SK-N-SH (cell line): Measurements from ENCODE around the gene RILPL1. TPM values are rescaled to one million over a fixed set of nuclear protein-coding genes. Genes with fewer than 3 reads are reported as not detected.

Experiments
- CTCF ChIA-PET: fragments of 300-600, 350-600 bp; formaldehyde crosslinking; extraction: SDS; loops from one replicate; lab custom pipeline; 2021; lab: Yijun Ruan, JAX
- POLR2A ChIA-PET: fragments of 350-600 bp; sonication (Branson Sonifier 250); formaldehyde crosslinking; extraction: SDS; loops from one replicate; lab custom pipeline; 2020; ENCODE audit warnings: antibody characterized with exemption, inconsistent platforms; lab: Yijun Ruan, JAX
- DNase-seq: peaks from one replicate; pipeline ENCODE4 v3.0.0; 2012
- H2AFZ ChIP-seq: fragments of 200-600 bp; sonication (generic); 2 replicates; pipeline ENCODE4 v1.8.1; 2016; ENCODE audit warnings: antibody characterized with exemption, mild to moderate bottlenecking, low read depth
- H3F3A ChIP-seq: fragments of 200-600 bp; sonication (generic); replicated peaks from 2 replicates; pipeline ENCODE3; 2016; ENCODE audit warnings: antibody characterized with exemption, mild to moderate bottlenecking; ENCODE audit not compliant: insufficient read depth
- H3K27ac ChIP-seq, 2 experiments: fragments of 200-500 bp in 1 of 2; fragments of 200-600 bp in 1 of 2; sonication (Bioruptor generic) in 1 of 2; sonication (generic), shearing (Covaris generic) in 1 of 2; 2 replicates each; pipeline versions ENCODE4 v1.5.1 to v1.6.1; 2014 to 2016; ENCODE audit warnings: low read depth in 2 of 2, inconsistent platforms in 1 of 2, low read length in 1 of 2, mild to moderate bottlenecking in 1 of 2, mixed read lengths in 1 of 2
- H3K27me3 ChIP-seq: fragments of 200-600 bp; sonication (generic), shearing (Covaris generic); 2 replicates; pipeline ENCODE4 v1.6.1; 2016; ENCODE audit warnings: mixed run types; ENCODE audit not compliant: insufficient read depth
- H3K36me3 ChIP-seq, 2 experiments: fragments of 200-500 bp in 1 of 2; fragments of 200-600 bp in 1 of 2; sonication (Bioruptor generic) in 1 of 2; sonication (generic) in 1 of 2; replicated peaks in 1 of 2; 2 replicates each; pipeline versions ENCODE3 to v1.5.1; 2014 to 2016; ENCODE audit warnings: low read length in 1 of 2, mild to moderate bottlenecking in 1 of 2; ENCODE audit not compliant: insufficient read depth in 2 of 2, control insufficient read depth in 1 of 2
- H3K4me1 ChIP-seq, 2 experiments: fragments of 200-500 bp in 1 of 2; fragments of 200-600 bp in 1 of 2; sonication (Bioruptor generic) in 1 of 2; sonication (generic), shearing (Covaris generic) in 1 of 2; 2 replicates each; pipeline versions ENCODE4 v1.5.1 to v1.6.1; 2014 to 2016; ENCODE audit warnings: low read depth in 1 of 2, low read length in 1 of 2, mixed run types in 1 of 2; ENCODE audit not compliant: insufficient read depth in 2 of 2, control insufficient read depth in 1 of 2
- H3K4me2 ChIP-seq: fragments of 200-600 bp; sonication (generic), shearing (Covaris generic); 2 replicates; pipeline ENCODE4 v1.6.1; 2017; ENCODE audit warnings: mixed run types
- H3K4me3 ChIP-seq, 2 experiments: fragments of 200-500 bp in 1 of 2; fragments of 200-600 bp in 1 of 2; sonication (Bioruptor generic) in 1 of 2; sonication (generic), shearing (Covaris generic) in 1 of 2; 2 replicates each; pipeline versions ENCODE4 v1.5.1 to v1.8.1; 2014 to 2016; ENCODE audit warnings: low read depth in 2 of 2, inconsistent platforms in 1 of 2, low read length in 1 of 2, mild to moderate bottlenecking in 1 of 2, mixed read lengths in 1 of 2, moderate library complexity in 1 of 2
- H3K79me2 ChIP-seq: fragments of 200-600 bp; sonication (generic); 2 replicates; pipeline ENCODE4 v1.8.1; 2017; ENCODE audit warnings: mild to moderate bottlenecking; ENCODE audit not compliant: insufficient read depth
- H3K9ac ChIP-seq: fragments of 200-600 bp; sonication (generic); 2 replicates; pipeline ENCODE4 v1.6.1; 2017; ENCODE audit warnings: mixed run types
- H3K9me2 ChIP-seq: fragments of 200-600 bp; sonication (generic); 2 replicates; pipeline ENCODE4 v1.6.1; 2017; ENCODE audit warnings: mixed run types
- H3K9me3 ChIP-seq: fragments of 200-600 bp; sonication (generic); 2 replicates; pipeline ENCODE4 v1.6.1; 2017; ENCODE audit warnings: mixed run types, mild to moderate bottlenecking, moderate library complexity
- H4K20me1 ChIP-seq: fragments of 200-600 bp; sonication (generic); 2 replicates; pipeline ENCODE4 v1.6.1; 2017; ENCODE audit warnings: mild to moderate bottlenecking, mixed run types; ENCODE audit not compliant: insufficient read depth
- EZH2phosphoT487 ChIP-seq: fragments of 200-600 bp; sonication (generic); IDR thresholded peaks from 2 replicates; pipeline ENCODE4 v1.6.1; 2017; ENCODE audit warnings: low read depth, mixed run types, mild to moderate bottlenecking, antibody characterized with exemption, moderate library complexity, borderline replicate concordance
- FOXJ3 ChIP-seq: sonication (generic); formaldehyde crosslinking; IDR thresholded peaks from 2 replicates; pipeline ENCODE4 v1.5.1; 2020; ENCODE audit warnings: mild to moderate bottlenecking, missing genetic modification reagents
- FOXM1 ChIP-seq: IDR thresholded peaks from 2 replicates; pipeline ENCODE4 v1.4.0; 2012; ENCODE audit warnings: low read depth, mild to moderate bottlenecking
- GABPA ChIP-seq: IDR thresholded peaks from 2 replicates; pipeline ENCODE4 v1.4.0; 2012; ENCODE audit warnings: low read depth, mild to moderate bottlenecking
- GATA2 ChIP-seq: sonication (generic); formaldehyde crosslinking; IDR thresholded peaks from 2 replicates; pipeline ENCODE4 v1.5.0; 2020; ENCODE audit warnings: mild to moderate bottlenecking, missing genetic modification reagents
- IRF3 ChIP-seq: fragments of 150-350 bp; IDR thresholded peaks from 2 replicates; pipeline ENCODE4 v1.6.1; 2016; ENCODE audit warnings: mild to moderate bottlenecking, low read depth, low read length
- MXI1 ChIP-seq: IDR thresholded peaks from 2 replicates; pipeline ENCODE4 v1.6.1; 2012; ENCODE audit warnings: mild to moderate bottlenecking, low read depth, low read length, improper control_type of control experiment
- NFIC ChIP-seq: IDR thresholded peaks from 2 replicates; pipeline ENCODE4 v1.4.0; 2012; ENCODE audit warnings: borderline replicate concordance
- NRF1 ChIP-seq: IDR thresholded peaks from 2 replicates; pipeline ENCODE4 v1.6.1; 2012; ENCODE audit warnings: low read depth, mild to moderate bottlenecking, low read length
- PBX3 ChIP-seq: IDR thresholded peaks from 2 replicates; pipeline ENCODE4; 2012
- TAF1 ChIP-seq: IDR thresholded peaks from 2 replicates; pipeline ENCODE4 v1.6.1; 2012; ENCODE audit warnings: low read depth, mild to moderate bottlenecking, low read length, moderate library complexity, borderline replicate concordance
- TCF12 ChIP-seq: IDR thresholded peaks from 2 replicates; pipeline ENCODE4 v1.4.0; 2012
- TEAD4 ChIP-seq: IDR thresholded peaks from 2 replicates; pipeline ENCODE4 v1.4.0; 2012; ENCODE audit warnings: mild to moderate bottlenecking, borderline replicate concordance; ENCODE audit not compliant: insufficient read depth
- USF1 ChIP-seq: IDR thresholded peaks from 2 replicates; pipeline ENCODE4 v1.4.0; 2012; ENCODE audit warnings: low read depth, borderline replicate concordance
- USF2 ChIP-seq: fragments of 150-350 bp; IDR thresholded peaks from 2 replicates; pipeline ENCODE4 v1.6.1; 2017; ENCODE audit warnings: antibody characterized with exemption, low read length, low read depth, borderline replicate concordance
- YY1 ChIP-seq: IDR thresholded peaks from 2 replicates; pipeline ENCODE4 v1.4.0; 2012; ENCODE audit warnings: low read depth, mild to moderate bottlenecking
- ZBTB33 ChIP-seq: IDR thresholded peaks from 2 replicates; pipeline ENCODE4 v1.4.0; 2012; ENCODE audit warnings: low read depth, borderline replicate concordance
- WGBS: methylation state at CpG from one replicate; pipeline ENCODE4 v1.1.6; 2017; ENCODE audit warnings: low lambda C conversion rate; 5-methylcytosine and 5-hydroxymethylcytosine counted together
- polyA plus RNA-seq, 3 experiments: library from polyadenylated mRNA; depleted of rRNA; stranded (reverse); fragments of >200 nt; gene quantifications; 2 replicates each; pipeline ENCODE4 v1.2.3, GENCODE V29; 2012

Gene RILPL1
- polyA plus RNA-seq, 1 of the 3 experiments (the other 2 are of a cell fraction) = 32.6 TPM

- TF ChIP-seq TAF1 (no peak), EZH2phosphoT487 (no peak), NFIC (no peak), GATA2 (CRISPR knock-in tag) (no peak), FOXM1 (no peak)
These were observed 6.9 kb downstream of the RILPL1 start (continued) for GRCh38 chr12:123526542-123527080.

GRCh38 chr12:123524378-123524777 is 9.1 kb downstream of the RILPL1 start:
- peaks cover 21 to 25% of the 10 kb centered on the region in 2 experiments for H3K36me3 ChIP-seq
- no peak overlapping the region for H3K4me2 ChIP-seq
- H3K4me3 ChIP-seq = no peak overlapping the region
- TF ChIP-seq TEAD4 (no peak), USF1 (no peak), IRF3 (no peak), FOXJ3 (no peak), TAF1 (no peak), ZBTB33 (no peak), NRF1 (no peak), YY1 (no peak), NFIC (no peak), TCF12 (no peak), GABPA (no peak), USF2 (no peak), PBX3 (no peak), MXI1 (no peak)
- no peak for DNase-seq
- H3K9ac ChIP-seq = no peak overlapping the region
- 97% methylated on average over 7 of the region's 7 CpGs for WGBS
- H3K79me2 ChIP-seq = peaks cover 45% of the 10 kb centered on the region
- ChIA-PET CTCF (no interaction called here), POLR2A (no interaction called here)
- H3K9me3 ChIP-seq = no peaks in the 10 kb centered on the region
- no peak overlapping the region for H3K27ac ChIP-seq
- H3F3A ChIP-seq = peaks cover 6% of the 10 kb centered on the region
- H3K9me2 ChIP-seq = no peaks in the 10 kb centered on the region
- H4K20me1 ChIP-seq = peaks cover 7% of the 10 kb centered on the region; the same call in 1 of the 2 replicates
- H3K4me1 ChIP-seq = 0 out of 4 replicates have a peak, but pooled peaks cover 0 to 2% of the 10 kb centered on the region in 2 experiments
- no peak overlapping the region for H2AFZ ChIP-seq
- no peaks in the 10 kb centered on the region for H3K27me3 ChIP-seq
